Measurements from ENCODE around the gene TANGO2.

The TANGO2 gene

DNA sequence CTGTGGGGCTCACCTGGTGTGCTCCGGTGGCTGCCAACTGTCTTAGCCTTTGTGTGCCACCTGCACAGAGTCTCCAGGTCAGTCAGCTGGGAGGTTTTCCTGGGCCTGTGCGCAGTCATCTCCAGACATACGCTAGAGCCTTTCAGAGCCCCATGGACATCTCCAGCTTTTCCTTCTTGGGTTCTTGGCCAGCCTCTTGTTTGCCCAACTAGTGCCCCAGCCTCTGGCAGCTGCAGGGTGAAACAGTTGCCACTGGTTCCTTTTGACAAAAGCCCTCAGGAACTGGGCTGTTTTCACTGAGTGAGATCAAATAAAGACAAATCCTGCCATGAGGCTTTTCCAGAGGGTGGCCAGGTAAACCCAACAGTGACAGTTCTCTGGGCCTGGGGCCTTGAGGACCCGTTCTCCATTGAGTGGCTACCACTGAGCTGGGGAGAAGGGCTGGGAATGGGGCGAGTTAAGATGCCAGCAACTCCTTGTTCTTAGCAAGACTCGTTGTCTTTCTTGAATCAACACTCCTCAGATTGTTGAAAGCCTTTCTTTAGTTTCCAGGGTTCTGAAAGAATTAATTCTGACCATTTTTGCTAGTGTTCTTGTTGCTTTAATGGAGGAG, 78.3 kb downstream of the TANGO2 start:
- Histone ChIP-seq H3K9me3 (ENCODE audit: insufficient read depth, low read length, severe bottlenecking) (no peaks in the 10 kb centered on the region), H3K4me1 (ENCODE audit: insufficient read depth, low read length) (peaks cover 25% of the 10 kb centered on the region), H3K4me2 (ENCODE audit: insufficient read depth, low read length) (no peak overlapping the region), H3K27me3 (ENCODE audit: insufficient read depth, low read length, poor library complexity) (no peaks in the 10 kb centered on the region), H4K20me1 (ENCODE audit: insufficient read depth, low read length) (peaks cover 56% of the 10 kb centered on the region), H3K9ac (ENCODE audit: low read depth, low read length) (no peak overlapping the region), H2AFZ (ENCODE audit: low read depth, low read length) (no peak overlapping the region), H3K27ac (ENCODE audit: low read length) (peak overlapping the region; percentile 6; the same call in 1 of the 2 replicates), H3K36me3 (ENCODE audit: insufficient read depth, low read length) (peaks cover 91% of the 10 kb centered on the region), H3K79me2 (ENCODE audit: insufficient read depth, low read length) (peaks cover 87% of the 10 kb centered on the region), H3K4me3 (ENCODE audit: low read depth in 1 of 2, low read length in 2 of 2) (no peak overlapping the region)
- TF ChIP-seq CTCF (IDR thresholded peaks at IDR 0.05; ENCODE audit: borderline replicate concordance, extremely low read depth, low read length, poor library complexity, severe bottlenecking) (no peak), EZH2 (IDR thresholded peaks at IDR 0.05; ENCODE audit: borderline replicate concordance, low read depth, low read length, severe bottlenecking) (no peak)
- no peak for DNase-seq
- ATAC-seq (ENCODE audit: insufficient read depth, low read depth) = no peak

DNA sequence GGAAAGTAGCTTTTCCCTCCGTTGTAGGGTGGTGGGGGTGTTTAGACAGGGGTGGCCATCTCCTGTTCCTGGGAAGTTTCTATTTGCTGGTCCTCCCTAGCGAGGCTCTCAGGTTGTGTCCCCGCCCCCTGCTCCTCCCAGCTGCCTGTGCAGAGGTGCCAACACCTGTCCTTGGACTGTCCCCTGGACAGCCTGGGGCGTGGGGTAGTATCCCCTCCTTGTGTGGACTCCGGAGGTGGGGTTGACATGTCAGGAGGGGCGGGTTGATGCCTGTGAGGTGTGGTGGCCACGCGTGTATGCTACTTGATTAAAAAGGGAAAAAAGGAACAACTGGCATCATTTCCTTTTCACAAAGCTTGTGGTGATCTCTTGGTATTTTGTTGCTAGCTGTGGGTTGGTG, 80.7 kb downstream of the TANGO2 start:
- no peak overlapping the region for H3K27ac ChIP-seq (ENCODE audit: low read length)
- H3K79me2 ChIP-seq (ENCODE audit: insufficient read depth, low read length) = peaks cover 89% of the 10 kb centered on the region
- peaks cover 25% of the 10 kb centered on the region for H3K4me1 ChIP-seq (ENCODE audit: insufficient read depth, low read length)
- H3K4me3 ChIP-seq (ENCODE audit: low read depth in 1 of 2, low read length in 2 of 2) = no peak overlapping the region
- ATAC-seq (ENCODE audit: insufficient read depth, low read depth) (no peak), DNase-seq (no peak)
- no peaks in the 10 kb centered on the region for H3K27me3 ChIP-seq (ENCODE audit: insufficient read depth, low read length, poor library complexity)
- no peak overlapping the region for H3K4me2 ChIP-seq (ENCODE audit: insufficient read depth, low read length)
- H3K9me3 ChIP-seq (ENCODE audit: insufficient read depth, low read length, severe bottlenecking) = no peaks in the 10 kb centered on the region
- no peak overlapping the region for H2AFZ ChIP-seq (ENCODE audit: low read depth, low read length)
- H3K36me3 ChIP-seq (ENCODE audit: insufficient read depth, low read length) = peaks cover 92% of the 10 kb centered on the region
- no peak for TF ChIP-seq CTCF (IDR thresholded peaks at IDR 0.05; ENCODE audit: borderline replicate concordance, extremely low read depth, low read length, poor library complexity, severe bottlenecking)
- TF ChIP-seq EZH2 (IDR thresholded peaks at IDR 0.05; ENCODE audit: borderline replicate concordance, low read depth, low read length, severe bottlenecking) = no peak
- H4K20me1 ChIP-seq (ENCODE audit: insufficient read depth, low read length) = peaks cover 74% of the 10 kb centered on the region
- H3K9ac ChIP-seq (ENCODE audit: low read depth, low read length) = no peak overlapping the region

DNA sequence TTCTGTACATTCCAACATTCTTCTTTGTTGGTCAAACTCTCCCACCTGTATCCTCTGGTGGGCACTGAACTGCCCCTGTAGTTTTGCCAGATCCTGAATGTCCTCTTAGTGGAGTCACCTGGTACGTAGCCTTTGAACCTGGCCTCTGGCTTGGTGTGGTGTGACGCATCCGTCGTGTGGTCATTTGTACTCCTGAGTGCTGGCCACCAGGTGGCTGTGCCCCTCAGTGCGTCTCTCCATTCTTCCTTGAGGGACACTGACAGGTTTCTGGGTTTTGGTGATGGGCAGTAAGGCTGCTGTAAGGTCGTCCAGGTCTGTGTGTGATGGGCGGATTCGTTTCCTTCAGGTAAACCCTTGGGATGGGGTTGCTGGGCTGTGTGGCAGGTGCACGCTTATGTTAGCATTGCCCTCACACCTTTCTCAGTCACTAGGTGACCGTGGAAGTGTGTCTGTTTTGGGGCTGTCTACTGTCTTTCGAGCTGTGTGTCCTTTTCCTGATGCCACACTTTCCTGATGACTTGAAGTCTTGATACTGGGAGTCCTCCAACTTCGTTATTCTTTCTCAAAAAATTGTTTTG, 81.4 kb downstream of the TANGO2 start:
- no peak for TF ChIP-seq EZH2 (IDR thresholded peaks at IDR 0.05; ENCODE audit: borderline replicate concordance, low read depth, low read length, severe bottlenecking)
- TF ChIP-seq CTCF (IDR thresholded peaks at IDR 0.05; ENCODE audit: borderline replicate concordance, extremely low read depth, low read length, poor library complexity, severe bottlenecking) = no peak
- Histone ChIP-seq H2AFZ (ENCODE audit: low read depth, low read length) (no peak overlapping the region), H3K27me3 (ENCODE audit: insufficient read depth, low read length, poor library complexity) (no peaks in the 10 kb centered on the region), H3K9ac (ENCODE audit: low read depth, low read length) (no peak overlapping the region), H3K9me3 (ENCODE audit: insufficient read depth, low read length, severe bottlenecking) (no peaks in the 10 kb centered on the region), H3K36me3 (ENCODE audit: insufficient read depth, low read length) (peaks cover 92% of the 10 kb centered on the region), H3K27ac (ENCODE audit: low read length) (no peak overlapping the region), H4K20me1 (ENCODE audit: insufficient read depth, low read length) (peaks cover 76% of the 10 kb centered on the region), H3K4me3 (ENCODE audit: low read depth in 1 of 2, low read length in 2 of 2) (no peak overlapping the region), H3K79me2 (ENCODE audit: insufficient read depth, low read length) (peaks cover 87% of the 10 kb centered on the region), H3K4me1 (ENCODE audit: insufficient read depth, low read length) (peaks cover 25% of the 10 kb centered on the region), H3K4me2 (ENCODE audit: insufficient read depth, low read length) (no peak overlapping the region)
- ATAC-seq (ENCODE audit: insufficient read depth, low read depth) (no peak), DNase-seq (no peak)
